CD14-positive monocyte (primary cell): ENCODE measurements around the gene PYGB. TPM values are rescaled to one million over a fixed set of nuclear protein-coding genes. Genes with fewer than 3 reads are reported as not detected.

Experiments used
- DNase-seq, 3 donors: peaks; one replicate each; pipeline ENCODE4 v3.0.0-alpha.2; 2011 to 2022
- H2AFZ ChIP-seq: 2 replicates; pipeline ENCODE4 v1.6.0; 2012; ENCODE audit warnings: mild to moderate bottlenecking, low read depth, low read length, inconsistent platforms; ENCODE audit not compliant: insufficient read depth, poor library complexity, severe bottlenecking
- H3K27ac ChIP-seq, 2 donors: 1 replicate in 1 of 2; 2 replicates in 1 of 2; pipeline ENCODE4 v1.5.1; 2012 to 2013; ENCODE audit warnings: low read length in 2 of 2, control low read depth in 1 of 2, inconsistent platforms in 1 of 2, low read depth in 1 of 2, mild to moderate bottlenecking in 1 of 2
- H3K27me3 ChIP-seq, 2 donors: one replicate each; pipeline versions ENCODE4 v1.6.0 to v1.6.1; 2011 to 2013; ENCODE audit warnings: low read length in 2 of 2; ENCODE audit not compliant: control insufficient read depth in 2 of 2, insufficient read depth in 2 of 2
- H3K36me3 ChIP-seq, 2 donors: replicated peaks in 1 of 2; 1 replicate in 1 of 2; 2 replicates in 1 of 2; pipeline versions ENCODE4 v1.5.1 to v1.6.1; 2012 to 2013; ENCODE audit warnings: low read length in 2 of 2, control low read depth in 1 of 2, inconsistent platforms in 1 of 2, mild to moderate bottlenecking in 1 of 2; ENCODE audit not compliant: insufficient read depth in 2 of 2, control insufficient read depth in 1 of 2
- H3K4me1 ChIP-seq, 2 donors: 1 replicate in 1 of 2; 2 replicates in 1 of 2; pipeline versions ENCODE4 v1.5.1 to v1.6.1; 2012 to 2013; ENCODE audit warnings: low read length in 2 of 2, control low read depth in 1 of 2, inconsistent platforms in 1 of 2, mild to moderate bottlenecking in 1 of 2, moderate library complexity in 1 of 2; ENCODE audit not compliant: insufficient read depth in 2 of 2, control insufficient read depth in 1 of 2
- H3K4me2 ChIP-seq: replicated peaks from 2 replicates; pipeline ENCODE3; 2012; ENCODE audit warnings: low read length, moderate library complexity, mild to moderate bottlenecking; ENCODE audit not compliant: poor library complexity, severe bottlenecking; ENCODE audit errors: extremely low read depth
- H3K4me3 ChIP-seq, 3 experiments: fragments of 200-600 bp in 1 of 3; sonication (generic) in 1 of 3; replicated peaks in 1 of 3; 1 replicate in 2 of 3; 2 replicates in 1 of 3; pipeline ENCODE4 v1.5.1; 2011 to 2013; ENCODE audit warnings: low read length in 3 of 3, mild to moderate bottlenecking in 3 of 3, control low read depth in 2 of 3, low read depth in 2 of 3, inconsistent platforms in 1 of 3, moderate library complexity in 1 of 3
- H3K79me2 ChIP-seq: 2 replicates; pipeline ENCODE4 v1.6.0; 2012; ENCODE audit warnings: mild to moderate bottlenecking, control low read depth, inconsistent platforms, low read length, moderate library complexity; ENCODE audit not compliant: insufficient read depth
- H3K9ac ChIP-seq: 2 replicates; pipeline ENCODE4 v1.6.0; 2017; ENCODE audit warnings: low read length, mild to moderate bottlenecking; ENCODE audit not compliant: insufficient read depth, poor library complexity, severe bottlenecking
- H3K9me3 ChIP-seq, 2 donors: replicated peaks in 1 of 2; 1 replicate in 1 of 2; 2 replicates in 1 of 2; pipeline versions ENCODE4 v1.5.1 to v1.6.1; 2012 to 2013; ENCODE audit warnings: low read length in 2 of 2, control low read depth in 1 of 2; ENCODE audit not compliant: control insufficient read depth in 1 of 2, insufficient read depth in 1 of 2
- H4K20me1 ChIP-seq: 2 replicates; pipeline ENCODE4 v1.6.0; 2012; ENCODE audit warnings: mild to moderate bottlenecking, low read length, control low read depth, moderate library complexity; ENCODE audit not compliant: insufficient read depth
- H3K27ac Mint-ChIP-seq, 7 donors: one replicate each; pipeline ENCODE4 v1.8.0; 2020; ENCODE audit warnings: mild to moderate bottlenecking in 7 of 7, mixed read lengths in 7 of 7, moderate library complexity in 6 of 7, inconsistent platforms in 2 of 7
- H3K27me3 Mint-ChIP-seq, 3 donors: one replicate each; pipeline ENCODE4 v1.8.0; 2021 to 2022; ENCODE audit warnings: low read depth in 3 of 3, mild to moderate bottlenecking in 3 of 3, mixed read lengths in 3 of 3, moderate library complexity in 3 of 3, inconsistent platforms in 1 of 3
- H3K36me3 Mint-ChIP-seq, 2 donors: one replicate each; pipeline ENCODE4 v1.8.0; 2020; ENCODE audit warnings: mixed read lengths in 2 of 2, inconsistent platforms in 1 of 2, mild to moderate bottlenecking in 1 of 2
- H3K4me1 Mint-ChIP-seq: one replicate; pipeline ENCODE4 v1.8.0; 2020; ENCODE audit warnings: mild to moderate bottlenecking, mixed read lengths
- H3K4me3 Mint-ChIP-seq, 2 donors: one replicate each; pipeline ENCODE4 v1.8.0; 2020; ENCODE audit warnings: mild to moderate bottlenecking in 2 of 2, mixed read lengths in 2 of 2, moderate library complexity in 1 of 2
- H3K9me3 Mint-ChIP-seq, 7 donors: one replicate each; pipeline ENCODE4 v1.8.0; 2020 to 2022; ENCODE audit warnings: mixed read lengths in 7 of 7, mild to moderate bottlenecking in 6 of 7, moderate library complexity in 6 of 7, inconsistent platforms in 2 of 7
- CTCF ChIP-seq: fragments of 200-600 bp; IDR thresholded peaks from one replicate; pipeline ENCODE4 v1.8.0; 2022; ENCODE audit warnings: antibody characterized with exemption, mild to moderate bottlenecking
- WGBS: methylation state at CpG from one replicate; pipeline ENCODE4 v1.1.5; 2013; ENCODE audit warnings: missing lambda C conversion rate; ENCODE audit not compliant: insufficient coverage; 5-methylcytosine and 5-hydroxymethylcytosine counted together
- intact Hi-C, 2 donors: fragments of 100-400 bp; cut with micrococcal nuclease; formaldehyde crosslinking; loops; one replicate each; pipeline versions ENCODE4 v1.15.0 to v1.15.1; 2023
- polyA plus RNA-seq, 3 donors: library from polyadenylated mRNA; depleted of rRNA in 1 of 3; unstranded in 2 of 3; stranded (reverse) in 1 of 3; fragments of 300-500 nt in 2 of 3; fragments of >200 nt in 1 of 3; fragmentation: Illumina TruSeq in 2 of 3; gene quantifications; 1 replicate in 2 of 3; 2 replicates in 1 of 3; pipeline ENCODE4 v1.2.3, GENCODE V29; 2012 to 2021

Gene PYGB
- polyA plus RNA-seq, 3 donors, result 26.6 to 33.2 (median 26.7) TPM

GRCh38 chr20:25245461-25245860 lies 2.4 kb upstream of the PYGB start:
- Histone ChIP-seq H3K36me3 (no peaks in the 10 kb centered on the region), H3K79me2 (peaks cover 21% of the 10 kb centered on the region), H3K9me3 (no peaks in the 10 kb centered on the region), H3K4me3 (no peak overlapping the region), H3K4me1 (peaks cover 20 to 24% of the 10 kb centered on the region in 2 donors), H4K20me1 (peaks cover 20% of the 10 kb centered on the region), H3K27me3 (peaks cover 0 to 2% of the 10 kb centered on the region in 2 donors), H3K27ac (no peak overlapping the region), H2AFZ (no peak overlapping the region), H3K9ac (no peak overlapping the region), H3K4me2 (no peak overlapping the region)
- intact Hi-C loops, result loop anchor here (5.0 kb wide), 5 partner anchors 48 to 253 kb away; partner anchors contain the start of genes ABHD12 (in 2 of the 2), APMAP (in 2 of the 2), ACSS1 (in 1 of the 2) and ENTPD6 (in 1 of the 2)
- DNase-seq, result no peak
- H3K36me3 Mint-ChIP-seq, result peaks cover 0 to 3% of the 10 kb centered on the region in 2 donors
- TF ChIP-seq CTCF, result no peak
- peaks cover 10 to 20% (median 15%) of the 10 kb centered on the region in 3 donors for H3K27me3 Mint-ChIP-seq
- peak overlapping the region in 1 of 2 donors; percentile 4 for H3K4me3 Mint-ChIP-seq
- H3K9me3 Mint-ChIP-seq, result peaks cover 0 to 9% (median 5%) of the 10 kb centered on the region in 7 donors
- WGBS, result 100% methylated on average over 1 of the region's 1 CpG
- H3K27ac Mint-ChIP-seq, result no peak overlapping the region
- peaks cover 32% of the 10 kb centered on the region for H3K4me1 Mint-ChIP-seq

DNA sequence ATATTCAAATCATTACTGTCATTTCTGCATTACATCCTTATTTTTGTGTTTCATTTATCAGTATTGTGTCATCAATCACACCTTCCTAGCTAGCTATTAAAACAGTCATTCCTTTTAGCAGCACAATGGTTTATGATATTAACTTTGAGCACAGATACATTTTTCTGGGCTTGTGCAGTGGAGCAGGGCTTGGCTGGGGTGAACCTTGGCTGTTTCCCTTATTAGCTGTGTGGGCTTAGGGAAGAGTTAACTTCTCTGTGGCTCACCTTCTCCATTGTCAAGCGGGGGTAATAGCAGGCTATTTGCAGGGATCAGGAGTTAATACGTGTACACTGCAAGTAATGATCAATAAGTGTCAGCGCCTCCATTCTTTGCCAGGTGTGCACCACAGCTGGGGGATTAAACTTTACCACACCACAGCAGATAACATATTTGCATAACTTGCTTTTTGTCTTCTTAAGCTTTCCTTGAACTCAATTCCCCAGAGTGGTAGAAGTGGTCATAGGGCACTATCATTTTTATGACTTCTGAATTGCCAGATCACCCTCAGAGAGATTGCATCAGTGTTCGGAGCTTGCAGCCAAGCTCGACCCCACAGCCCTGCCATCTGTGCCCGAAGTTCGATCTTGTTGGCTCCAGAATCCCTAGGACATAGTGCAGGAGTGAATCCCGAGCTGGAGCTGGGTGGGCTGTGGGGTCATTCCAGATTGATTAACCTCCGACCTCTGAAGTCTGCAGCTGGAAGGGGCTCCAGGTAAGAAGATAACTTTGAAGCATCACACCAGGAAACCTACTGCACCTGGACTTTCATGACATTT lies 1.5 kb upstream of the PYGB start:
- Mint-ChIP-seq H3K27ac (peak overlapping the region in 1 of 7 donors; percentile 25), H3K27me3 (peaks cover 12 to 18% (median 13%) of the 10 kb centered on the region in 3 donors), H3K9me3 (peaks cover 0 to 9% (median 5%) of the 10 kb centered on the region in 7 donors), H3K36me3 (peaks cover 8 to 9% of the 10 kb centered on the region in 2 donors), H3K4me3 (peak overlapping the region; percentile 91 to 96), H3K4me1 (peaks cover 39% of the 10 kb centered on the region)
- no peak overlapping the region for H3K27ac ChIP-seq
- peaks cover 31% of the 10 kb centered on the region for H3K79me2 ChIP-seq
- peaks cover 20 to 24% of the 10 kb centered on the region in 2 donors for H3K4me1 ChIP-seq
- no peak overlapping the region for H3K4me2 ChIP-seq
- no peak overlapping the region for H2AFZ ChIP-seq
- H3K4me3 ChIP-seq, result peak overlapping the region in 1 of 3 experiments; percentile 86
- intact Hi-C loops, result loop anchor here (5.0 kb wide), 5 partner anchors 49 to 254 kb away; partner anchors contain the start of genes ABHD12 (in 2 of the 2), APMAP (in 2 of the 2), ACSS1 (in 1 of the 2) and ENTPD6 (in 1 of the 2)
- H3K9ac ChIP-seq, result no peak overlapping the region
- H4K20me1 ChIP-seq, result peaks cover 29% of the 10 kb centered on the region
- WGBS, result 74% methylated on average over 5 of the region's 9 CpGs
- peaks cover 0 to 2% of the 10 kb centered on the region in 2 donors for H3K27me3 ChIP-seq
- TF ChIP-seq CTCF, result no peak
- H3K36me3 ChIP-seq, result peaks cover 0 to 6% of the 10 kb centered on the region in 2 donors
- H3K9me3 ChIP-seq, result no peaks in the 10 kb centered on the region
- no peak for DNase-seq
